Sciatic nerve (tissue), 2 donors: ENCODE data around the gene BLOC1S5. TPM values are rescaled to one million over a fixed set of nuclear protein-coding genes. Genes with fewer than 3 reads are reported as not detected.

Experiments used
- ATAC-seq: fragments of 200-7000 bp; cut with Tn5 transposase; one replicate; pipeline ENCODE4 v1.9.1; 2020; ENCODE audit warnings: mild to moderate bottlenecking, moderate library complexity
- DNase-seq: peaks from one replicate; pipeline ENCODE4 v3.0.0-alpha.2; 2020; ENCODE audit warnings: low spot score
- intact Hi-C: fragments of 100-400 bp; cut with DNase I; formaldehyde crosslinking; loops from one replicate; pipeline ENCODE4 v1.14.2; 2022
- total RNA-seq: library from RNA; stranded (reverse); fragmentation: NEBNext Ultra II Directional; extraction: Animal tissue kit (Norgen Biotek cat#: 25700); gene quantifications from one replicate; pipeline ENCODE4 v1.2.1, GENCODE V29; 2021
- donor health status: DM: no; HTN: no; CAD: no.
- donor health status: DM: no; HTN: no; CAD: no.

The BLOC1S5 gene, protein sequence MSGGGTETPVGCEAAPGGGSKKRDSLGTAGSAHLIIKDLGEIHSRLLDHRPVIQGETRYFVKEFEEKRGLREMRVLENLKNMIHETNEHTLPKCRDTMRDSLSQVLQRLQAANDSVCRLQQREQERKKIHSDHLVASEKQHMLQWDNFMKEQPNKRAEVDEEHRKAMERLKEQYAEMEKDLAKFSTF
- 17.8 TPM for total RNA-seq

DNA sequence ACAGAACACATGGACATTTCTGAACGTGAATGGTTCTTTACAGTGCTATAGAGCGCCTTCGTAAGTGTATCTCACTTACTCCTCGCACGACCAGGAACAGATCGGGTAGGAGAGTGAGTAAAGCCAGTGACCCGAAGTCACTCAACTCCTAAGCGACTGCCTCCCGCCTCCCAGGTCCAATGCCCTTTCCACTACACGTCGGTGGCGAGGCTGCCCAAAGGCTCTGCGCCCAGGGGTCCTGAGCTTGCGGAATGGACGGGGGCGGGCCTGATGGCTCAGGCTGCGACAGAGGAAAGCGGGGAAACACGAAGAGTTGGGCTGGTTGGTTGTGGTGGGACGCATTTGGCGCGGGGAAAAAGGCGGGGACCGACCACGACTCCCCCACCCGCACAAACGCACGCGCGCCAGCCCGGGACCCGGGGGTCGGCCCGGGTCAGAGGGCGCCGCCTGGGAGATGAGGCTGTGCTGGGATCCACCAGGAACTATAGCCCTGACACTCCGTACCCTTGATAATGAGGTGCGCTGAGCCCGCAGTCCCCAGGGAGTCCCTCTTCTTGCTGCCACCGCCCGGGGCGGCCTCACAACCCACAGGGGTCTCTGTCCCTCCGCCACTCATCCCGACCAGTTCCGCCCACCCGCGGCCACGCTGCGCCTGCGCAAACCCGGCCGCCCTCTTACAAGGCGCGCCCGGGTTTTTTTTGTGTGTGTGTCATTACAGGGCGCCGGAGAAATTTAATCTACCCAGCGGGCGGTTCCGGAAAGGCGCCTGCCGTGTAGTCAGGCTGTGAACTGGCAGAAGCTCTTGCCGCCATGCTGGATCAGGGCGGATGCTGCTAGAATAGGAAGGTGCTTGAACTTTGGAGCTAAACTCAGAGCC lies at the start of gene BLOC1S5:
TSS of gene BLOC1S5 (minus strand) at position 629 of the 877 bp plus-strand sequence. CDS start at position 616, 13 bp downstream.
- DNase-seq (peak; percentile 96), ATAC-seq (peak; percentile 99)
- intact Hi-C loops, result no loop called here

DNA sequence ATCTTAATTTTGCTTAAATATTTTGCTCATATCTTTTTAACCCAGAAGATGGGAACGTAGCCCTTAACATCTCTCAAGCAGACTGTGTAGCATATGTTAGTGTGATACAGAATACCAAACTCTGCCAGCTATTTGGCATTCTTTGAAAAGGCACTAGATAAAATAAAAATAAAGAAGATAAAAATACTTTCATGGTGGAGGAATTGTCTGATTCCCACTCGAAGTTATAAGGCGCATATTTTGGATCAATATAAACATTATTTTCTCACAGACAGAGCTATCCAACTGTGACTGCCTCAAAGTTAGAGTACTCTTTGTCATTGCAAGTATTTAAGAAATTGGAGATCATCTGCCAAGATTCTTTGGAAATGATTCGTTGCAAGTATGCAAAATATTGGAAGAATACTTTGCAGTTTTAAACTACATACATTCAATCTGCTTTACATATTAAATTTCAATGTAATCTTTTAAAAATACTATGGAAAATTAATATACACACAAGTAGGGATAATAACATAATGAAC lies 49.0 kb upstream of the BLOC1S5 start:
- no peak for ATAC-seq
- intact Hi-C loops, result no loop called here

DNA sequence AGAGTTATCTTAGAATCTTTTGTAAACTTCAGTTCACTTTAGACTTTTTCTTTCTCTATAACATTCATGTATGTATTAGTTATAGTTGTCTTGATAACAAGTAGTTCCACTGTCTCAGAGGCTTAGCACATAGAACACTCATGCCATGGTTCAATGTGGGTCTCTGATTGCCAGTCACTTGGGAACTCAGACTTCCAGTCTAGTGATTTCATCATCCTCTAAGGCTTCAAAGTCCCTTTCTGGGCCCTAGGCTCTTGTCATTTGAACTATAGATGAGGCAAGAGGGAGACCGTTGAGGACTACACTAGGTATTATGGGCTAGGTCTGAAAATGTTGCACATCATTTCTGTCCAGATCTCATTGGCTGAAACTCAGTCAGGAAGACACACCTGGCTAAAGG lies 46.5 kb upstream of the BLOC1S5 start:
- intact Hi-C loops, result no loop called here
- no peak for ATAC-seq
- no peak for DNase-seq

More for the DNA sequence above, 49.0 kb upstream of the BLOC1S5 start:
- DNase-seq, result no peak

GRCh38 chr6:8110117-8110721 lies 46.0 kb upstream of the BLOC1S5 start:
- intact Hi-C loops, result no loop called here
- DNase-seq (no peak), ATAC-seq (no peak)

- no peak for DNase-seq
- intact Hi-C loops, result no loop called here
- no peak for ATAC-seq
Observed at GRCh38 chr6:8108759-8109539, 44.8 kb upstream of the BLOC1S5 start.

- DNase-seq (no peak), ATAC-seq (no peak)
- intact Hi-C loops, result no loop called here
Observed at GRCh38 chr6:8108031-8108660, 44.0 kb upstream of the BLOC1S5 start.

DNA sequence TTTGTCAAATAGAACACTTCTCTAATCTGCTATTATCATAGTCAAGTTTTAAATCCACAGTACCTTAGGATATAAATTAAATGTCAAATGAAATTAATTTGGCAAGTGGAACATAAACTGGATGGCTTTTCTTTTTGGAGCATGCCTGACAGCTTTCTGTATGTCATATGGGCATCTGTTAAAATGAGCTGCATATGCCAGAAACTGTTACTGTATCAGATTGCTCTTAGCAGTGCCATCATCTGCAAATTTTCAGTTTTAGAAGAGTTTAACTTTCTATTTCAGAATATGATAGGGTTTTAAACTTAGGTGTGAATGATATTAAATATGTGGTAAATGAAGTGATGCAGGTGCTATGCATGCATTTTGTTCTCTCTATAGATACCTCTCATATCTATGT lies 41.6 kb upstream of the BLOC1S5 start:
- ATAC-seq (no peak), DNase-seq (no peak)
- intact Hi-C loops, result no loop called here

GRCh38 chr6:8103726-8104125 lies 39.5 kb upstream of the BLOC1S5 start:
- ATAC-seq (no peak), DNase-seq (no peak)
- intact Hi-C loops, result no loop called here

DNA sequence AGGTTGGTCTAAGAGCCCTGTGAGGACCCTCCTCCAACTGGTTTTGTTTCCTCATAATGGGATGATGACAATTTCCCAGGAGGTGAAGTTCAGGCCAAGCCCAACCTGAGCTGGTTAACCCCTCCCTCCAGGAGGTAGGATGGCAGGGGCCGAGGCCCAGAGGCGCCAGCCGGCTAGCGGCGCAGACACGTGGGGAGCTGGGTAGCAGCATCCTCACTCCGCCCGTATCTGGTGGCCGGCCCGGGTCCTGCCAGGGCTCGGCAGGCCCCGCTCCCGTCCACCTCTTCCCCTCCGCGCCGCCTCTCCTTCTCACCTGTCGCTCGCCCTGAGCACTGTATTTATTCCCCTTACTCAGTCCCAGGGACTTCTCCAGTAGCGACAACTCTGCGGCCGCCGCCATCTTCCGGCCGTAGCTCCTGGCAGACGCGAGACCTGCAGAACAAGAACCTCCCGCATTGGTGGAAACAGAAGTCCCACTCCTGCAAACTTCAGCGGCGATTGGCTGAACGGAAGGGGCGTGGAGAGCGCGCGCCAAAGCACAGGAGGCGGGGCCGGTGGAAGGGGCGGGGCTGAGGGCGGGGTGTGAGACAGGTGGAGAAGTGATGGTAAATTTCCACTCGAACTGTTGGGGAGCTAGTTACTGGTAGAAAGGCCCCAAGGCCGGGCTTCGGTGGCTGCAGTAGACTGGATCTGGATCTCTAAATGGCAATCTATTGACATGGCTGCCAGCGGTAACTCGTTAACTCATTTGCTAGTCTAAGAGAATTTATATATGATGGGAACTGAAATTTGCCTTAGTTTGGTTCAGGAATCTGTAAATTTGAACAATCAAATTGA lies 38.2 kb upstream of the BLOC1S5 start, which contains the start of gene EEF1E1:
TSS of gene EEF1E1 (minus strand) at position 427 of the 837 bp plus-strand sequence. CDS start at position 400, 27 bp downstream.
- DNase-seq, result peak; percentile 95
- peak; percentile 100 for ATAC-seq
- intact Hi-C loops, result no loop called here

GRCh38 chr6:8100159-8100854 lies 36.1 kb upstream of the BLOC1S5 start:
- DNase-seq, result no peak
- intact Hi-C loops, result no loop called here
- ATAC-seq, result no peak

- DNase-seq (no peak), ATAC-seq (no peak)
- intact Hi-C loops, result no loop called here
Observed at GRCh38 chr6:8090650-8091049, 26.5 kb upstream of the BLOC1S5 start.

DNA sequence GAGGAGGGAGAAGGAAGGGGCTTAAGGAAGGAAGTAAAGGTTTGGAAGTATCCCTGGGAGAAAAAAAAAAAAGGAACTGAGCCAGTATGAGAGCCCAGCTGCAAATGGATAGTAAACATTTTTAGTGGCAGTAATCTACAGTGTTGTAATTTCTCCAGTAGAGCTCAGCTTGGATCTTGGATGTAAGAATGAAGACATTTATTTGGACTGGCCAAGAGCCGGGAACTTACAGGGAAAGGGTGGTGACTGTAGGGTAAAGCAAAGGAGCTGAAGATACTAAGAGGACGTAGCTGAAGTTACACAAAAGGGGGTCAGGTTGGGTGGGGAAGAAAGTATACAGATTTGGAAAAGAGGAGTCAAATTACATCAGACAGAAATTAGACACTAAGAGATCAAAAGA lies 24.7 kb upstream of the BLOC1S5 start:
- DNase-seq (no peak), ATAC-seq (no peak)
- intact Hi-C loops, result no loop called here

DNA sequence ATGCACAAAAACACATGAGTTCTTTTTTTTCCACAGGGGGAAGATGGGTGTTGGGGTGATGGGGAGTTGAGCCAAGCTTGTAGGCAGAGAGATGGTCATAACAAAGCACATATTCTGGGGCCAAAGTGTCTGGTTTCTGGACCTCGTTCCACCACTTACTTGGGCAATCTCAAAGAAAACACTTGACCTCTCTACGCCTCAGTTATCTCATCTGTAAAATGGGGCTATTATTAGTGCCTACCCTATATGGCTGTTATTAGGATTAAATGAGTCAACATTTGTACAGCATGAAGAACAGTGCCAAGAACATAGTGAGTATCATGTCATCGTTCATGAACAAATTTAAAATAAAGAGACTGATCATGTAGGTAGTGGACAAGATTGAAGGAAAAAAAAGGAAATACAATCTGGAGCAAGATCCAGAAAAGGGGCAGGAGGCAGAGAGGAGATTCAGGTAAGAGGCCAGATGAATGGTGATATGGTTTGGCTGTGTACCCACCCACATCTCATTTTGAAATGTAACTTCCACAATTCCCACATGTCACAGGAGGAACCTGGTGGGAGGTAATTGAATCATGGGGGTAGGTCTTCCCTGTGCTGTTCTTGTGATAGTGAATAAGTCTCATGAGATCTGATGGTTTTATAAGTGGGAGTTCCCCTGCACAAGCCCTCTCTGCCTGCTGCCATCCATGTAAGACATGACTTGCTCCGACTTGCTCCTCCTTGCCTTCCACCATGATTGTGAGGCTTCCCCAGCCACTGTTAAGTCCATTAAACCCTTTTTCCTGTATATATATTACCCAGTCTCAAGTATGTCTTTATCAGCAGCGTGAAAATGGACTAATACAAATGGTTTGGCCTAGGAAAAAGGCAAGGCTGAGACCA lies 23.9 kb upstream of the BLOC1S5 start:
- ATAC-seq (no peak), DNase-seq (no peak)
- intact Hi-C loops, result no loop called here

GRCh38 chr6:8086755-8087306 lies 22.6 kb upstream of the BLOC1S5 start:
- ATAC-seq (no peak), DNase-seq (no peak)
- intact Hi-C loops, result no loop called here

DNA sequence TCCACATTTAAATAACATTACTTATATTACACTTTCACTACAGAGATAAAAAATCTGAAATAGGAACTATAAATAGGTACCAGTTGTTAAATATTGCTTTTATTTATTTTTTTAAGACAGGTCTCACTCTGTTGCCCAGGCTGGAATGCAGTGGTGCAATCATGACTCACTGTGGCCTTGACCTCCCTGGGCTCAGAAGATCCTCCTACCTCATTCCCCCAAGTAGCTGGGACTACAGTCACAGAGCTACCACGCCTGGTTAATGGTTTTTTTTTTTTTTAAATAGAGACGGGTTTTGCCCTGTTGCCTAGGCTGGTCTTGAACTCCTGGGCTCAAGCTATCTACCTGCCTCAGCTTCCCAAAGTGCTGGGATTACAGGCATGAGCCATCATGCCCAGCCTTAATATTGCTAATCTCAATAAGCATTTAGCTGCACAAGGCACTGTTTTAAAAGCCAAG lies 20.9 kb upstream of the BLOC1S5 start:
- ATAC-seq (peak; percentile 85), DNase-seq (no peak)
- intact Hi-C loops, result no loop called here

- no peak for ATAC-seq
- intact Hi-C loops, result no loop called here
Observed at GRCh38 chr6:8084586-8084985, 20.4 kb upstream of the BLOC1S5 start.

More at GRCh38 chr6:8084586-8084985, 20.4 kb upstream of the BLOC1S5 start:
- DNase-seq, result no peak
